Epithelial cell of proximal tubule (primary cell): ENCODE measurements around the gene FNIP2. TPM values are rescaled to one million over a fixed set of nuclear protein-coding genes. Genes with fewer than 3 reads are reported as not detected.

Source experiments
- total RNA-seq: library from RNA; depleted of rRNA; stranded (reverse); fragments of >200 nt; gene quantifications from 2 replicates; pipeline ENCODE4 v1.2.3, GENCODE V29; 2015

The FNIP2 gene
- total RNA-seq, 1 donor from 2014 or later, result 16.2 TPM

Other genes starting within 250 kb of the FNIP2 start
- not detected in 2 replicates for gene RXFP1, start 247.1 kb upstream of the FNIP2 start, total RNA-seq
- 17.8 and 23.9 TPM in 2 replicates for gene C4orf46, start 97.1 kb upstream of the FNIP2 start, total RNA-seq
- 7.1 and 9.2 TPM in 2 replicates for gene ETFDH, start 96.7 kb upstream of the FNIP2 start, total RNA-seq
- gene PPID, start 45.6 kb upstream of the FNIP2 start, total RNA-seq, result 51.0 and 54.0 TPM in 2 replicates